IMR-90 (cell line): ENCODE data around the gene KIAA0825.
A peak's percentile ranks its signal among the peaks of the same experiment; 100 is the strongest.

Source experiments
- CEBPB ChIP-seq: IDR thresholded peaks from 2 replicates; pipeline ENCODE4 v1.6.1; 2012; ENCODE audit warnings: low read depth, low read length, improper control_type of control experiment
- CTCF ChIP-seq: conservative IDR thresholded peaks from 2 replicates; pipeline ENCODE4 v1.5.1; 2012; ENCODE audit warnings: mild to moderate bottlenecking, low read depth, low read length, improper control_type of control experiment
- ELK1 ChIP-seq: fragments of 150-350 bp; IDR thresholded peaks from 2 replicates; pipeline ENCODE4 v1.6.1; 2016; ENCODE audit warnings: low read depth, mild to moderate bottlenecking, low read length, moderate library complexity, borderline replicate concordance
- MAFK ChIP-seq: IDR thresholded peaks from 2 replicates; pipeline ENCODE4 v1.6.1; 2012; ENCODE audit warnings: low read depth, low read length, improper control_type of control experiment
- MAZ ChIP-seq: IDR thresholded peaks from 2 replicates; pipeline ENCODE4 v1.6.1; 2012; ENCODE audit warnings: low read depth, mild to moderate bottlenecking, low read length, improper control_type of control experiment, moderate library complexity, borderline replicate concordance
- MXI1 ChIP-seq: IDR thresholded peaks from 2 replicates; pipeline ENCODE4 v1.6.1; 2012; ENCODE audit warnings: low read depth, mild to moderate bottlenecking, low read length, moderate library complexity, borderline replicate concordance
- POLR2A ChIP-seq: IDR thresholded peaks from 2 replicates; pipeline ENCODE4 v1.6.1; 2012; ENCODE audit warnings: mild to moderate bottlenecking, low read depth, low read length
- RAD21 ChIP-seq: IDR thresholded peaks from 2 replicates; pipeline ENCODE4 v1.6.1; 2012; ENCODE audit warnings: low read length, improper control_type of control experiment
- RCOR1 ChIP-seq: IDR thresholded peaks from 2 replicates; pipeline ENCODE4 v1.6.1; 2012; ENCODE audit warnings: mild to moderate bottlenecking, low read length, improper control_type of control experiment; ENCODE audit not compliant: insufficient replicate concordance
- RFX5 ChIP-seq: IDR thresholded peaks from 2 replicates; pipeline ENCODE4 v1.8.0; 2012; ENCODE audit warnings: low read depth, mild to moderate bottlenecking, low read length, moderate library complexity
- SMC3 ChIP-seq: fragments of 150-350 bp; IDR thresholded peaks from 2 replicates; pipeline ENCODE4 v1.6.1; 2016; ENCODE audit warnings: low read depth, mild to moderate bottlenecking, antibody characterized with exemption, low read length, moderate library complexity
- TF ChIP-seq, protein P1 (sequence below): fragments of 150-350 bp; IDR thresholded peaks from 2 replicates; pipeline ENCODE4 v1.6.1; 2017; ENCODE audit warnings: mild to moderate bottlenecking, antibody characterized with exemption, low read length, low read depth

DNA sequence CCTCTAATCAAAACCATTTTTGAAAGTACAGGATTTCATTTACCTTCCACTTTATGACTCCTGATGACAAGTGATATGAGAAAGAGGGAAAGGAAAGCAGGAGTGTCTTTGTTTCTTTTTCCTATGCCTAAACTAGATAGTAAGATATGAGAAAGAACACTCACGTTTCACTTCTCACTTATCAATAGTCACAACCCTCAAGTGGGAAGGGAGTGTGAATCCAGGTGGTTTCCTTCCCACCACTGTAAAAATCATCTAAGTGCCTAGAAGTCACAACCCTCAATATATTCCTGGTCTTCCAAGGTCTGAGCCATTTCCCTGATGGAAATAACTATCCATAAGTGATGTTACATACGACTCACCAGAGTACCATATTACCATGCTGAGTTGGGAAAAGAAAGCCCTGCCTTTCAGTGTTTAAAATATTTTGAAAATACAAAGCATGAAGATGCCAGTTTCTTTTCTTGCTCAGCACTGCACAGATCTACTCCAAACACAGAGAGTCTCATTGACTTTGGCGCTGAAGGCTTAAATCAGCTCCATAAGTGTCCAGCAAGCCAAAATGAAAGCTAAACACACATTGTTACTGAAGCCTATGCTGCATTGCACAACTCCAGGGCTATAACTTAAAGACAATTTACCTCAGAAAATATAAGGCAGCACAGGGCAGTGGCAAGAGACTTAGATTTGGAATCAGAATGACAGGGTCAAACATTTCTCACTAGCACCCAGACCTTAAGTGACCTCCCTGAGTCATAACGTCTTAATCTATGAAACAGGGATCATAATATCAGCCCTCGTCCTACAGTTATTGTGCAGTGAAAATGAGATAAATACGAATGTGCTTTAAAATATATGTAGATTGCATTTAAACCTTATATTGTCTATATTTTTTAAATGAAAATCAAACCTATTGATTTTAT, 301.2 kb downstream of the KIAA0825 start:
- TF ChIP-seq CTCF = no peak
- TF ChIP-seq MAZ = no peak
- no peak for TF ChIP-seq MAFK
- TF ChIP-seq POLR2A = no peak
- TF ChIP-seq MXI1 = no peak
- TF ChIP-seq CEBPB = peak; percentile 55
- no peak for TF ChIP-seq RCOR1
- no peak for TF ChIP-seq RFX5
- no peak for TF ChIP-seq SMC3
- no peak for TF ChIP-seq ELK1
- no peak for TF ChIP-seq RAD21
- TF ChIP-seq, protein P1, sequence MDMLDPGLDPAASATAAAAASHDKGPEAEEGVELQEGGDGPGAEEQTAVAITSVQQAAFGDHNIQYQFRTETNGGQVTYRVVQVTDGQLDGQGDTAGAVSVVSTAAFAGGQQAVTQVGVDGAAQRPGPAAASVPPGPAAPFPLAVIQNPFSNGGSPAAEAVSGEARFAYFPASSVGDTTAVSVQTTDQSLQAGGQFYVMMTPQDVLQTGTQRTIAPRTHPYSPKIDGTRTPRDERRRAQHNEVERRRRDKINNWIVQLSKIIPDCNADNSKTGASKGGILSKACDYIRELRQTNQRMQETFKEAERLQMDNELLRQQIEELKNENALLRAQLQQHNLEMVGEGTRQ = no peak
